ENCODE results near the gene TAB2. TPM values are rescaled to one million over a fixed set of nuclear protein-coding genes. Genes with fewer than 3 reads are reported as not detected.

Gene TAB2
- total RNA-seq, 1 donor from 2014 or later: 25.1 TPM

- H3K4me1 ChIP-seq (ENCODE audit: control insufficient read depth in 3 of 3, insufficient read depth in 3 of 3, low read length in 3 of 3): peaks cover 17 to 32% (median 28%) of the 10 kb centered on the region in 3 donors
- H3K27me3 ChIP-seq (ENCODE audit: control insufficient read depth in 3 of 3, insufficient read depth in 3 of 3, low read length in 3 of 3): peaks cover 15 to 31% (median 21%) of the 10 kb centered on the region in 3 donors
Observed at GRCh38 chr6:149449831-149450678, 132.5 kb downstream of the TAB2 start.

GRCh38 chr6:149450679-149451375 lies 133.3 kb downstream of the TAB2 start:
- H3K27ac ChIP-seq (ENCODE audit: low read depth, low read length): no peak overlapping the region
- peaks cover 15 to 24% (median 21%) of the 10 kb centered on the region in 3 donors for H3K27me3 ChIP-seq (ENCODE audit: control insufficient read depth in 3 of 3, insufficient read depth in 3 of 3, low read length in 3 of 3)
- peaks cover 19 to 37% (median 34%) of the 10 kb centered on the region in 3 donors for H3K4me1 ChIP-seq (ENCODE audit: control insufficient read depth in 3 of 3, insufficient read depth in 3 of 3, low read length in 3 of 3)
- H3K36me3 ChIP-seq (ENCODE audit: control insufficient read depth in 3 of 3, insufficient read depth in 3 of 3, low read length in 3 of 3): no peaks in the 10 kb centered on the region
- H3K4me3 ChIP-seq (ENCODE audit: low read length in 3 of 3): peak overlapping the region in 2 of 3 donors; percentile 54 to 60
- H3K9me3 ChIP-seq (ENCODE audit: control insufficient read depth in 3 of 3, low read length in 3 of 3): no peaks in the 10 kb centered on the region
- peak overlapping the region in 1 of 3 donors; percentile 57 for H3K9ac ChIP-seq (ENCODE audit: low read depth in 1 of 3, low read length in 3 of 3)

More at GRCh38 chr6:149449831-149450678, 132.5 kb downstream of the TAB2 start:
- no peaks in the 10 kb centered on the region for H3K9me3 ChIP-seq (ENCODE audit: control insufficient read depth in 3 of 3, low read length in 3 of 3)
- H3K9ac ChIP-seq (ENCODE audit: low read depth in 1 of 3, low read length in 3 of 3): peak overlapping the region in 1 of 3 donors; percentile 57
- no peaks in the 10 kb centered on the region for H3K36me3 ChIP-seq (ENCODE audit: control insufficient read depth in 3 of 3, insufficient read depth in 3 of 3, low read length in 3 of 3)
- peak overlapping the region in 2 of 3 donors; percentile 54 to 60 for H3K4me3 ChIP-seq (ENCODE audit: low read length in 3 of 3)
- H3K27ac ChIP-seq (ENCODE audit: low read depth, low read length): no peak overlapping the region

- Histone ChIP-seq H3K9ac (ENCODE audit: low read depth in 1 of 3, low read length in 3 of 3) (peak overlapping the region in 1 of 3 donors; percentile 57), H3K9me3 (ENCODE audit: control insufficient read depth in 3 of 3, low read length in 3 of 3) (no peaks in the 10 kb centered on the region), H3K4me3 (ENCODE audit: low read length in 3 of 3) (peak overlapping the region in 1 of 3 donors; percentile 54), H3K36me3 (ENCODE audit: control insufficient read depth in 3 of 3, insufficient read depth in 3 of 3, low read length in 3 of 3) (no peaks in the 10 kb centered on the region), H3K27me3 (ENCODE audit: control insufficient read depth in 3 of 3, insufficient read depth in 3 of 3, low read length in 3 of 3) (peaks cover 15 to 24% (median 21%) of the 10 kb centered on the region in 3 donors), H3K4me1 (ENCODE audit: control insufficient read depth in 3 of 3, insufficient read depth in 3 of 3, low read length in 3 of 3) (peaks cover 19 to 37% (median 34%) of the 10 kb centered on the region in 3 donors), H3K27ac (ENCODE audit: low read depth, low read length) (no peak overlapping the region)
Observed at GRCh38 chr6:149451376-149452036, 134.0 kb downstream of the TAB2 start.

- Histone ChIP-seq H3K9me3 (ENCODE audit: control insufficient read depth in 3 of 3, low read length in 3 of 3) (no peaks in the 10 kb centered on the region), H3K9ac (ENCODE audit: low read depth in 1 of 3, low read length in 3 of 3) (no peak overlapping the region), H3K27ac (ENCODE audit: low read depth, low read length) (no peak overlapping the region), H3K27me3 (ENCODE audit: control insufficient read depth in 3 of 3, insufficient read depth in 3 of 3, low read length in 3 of 3) (peaks cover 15 to 24% (median 17%) of the 10 kb centered on the region in 3 donors), H3K4me1 (ENCODE audit: control insufficient read depth in 3 of 3, insufficient read depth in 3 of 3, low read length in 3 of 3) (peaks cover 19 to 37% (median 34%) of the 10 kb centered on the region in 3 donors), H3K36me3 (ENCODE audit: control insufficient read depth in 3 of 3, insufficient read depth in 3 of 3, low read length in 3 of 3) (no peaks in the 10 kb centered on the region), H3K4me3 (ENCODE audit: low read length in 3 of 3) (no peak overlapping the region)
Observed at GRCh38 chr6:149452037-149452939, 134.8 kb downstream of the TAB2 start.

- no peaks in the 10 kb centered on the region for H3K9me3 ChIP-seq (ENCODE audit: control insufficient read depth in 3 of 3, low read length in 3 of 3)
- H3K36me3 ChIP-seq (ENCODE audit: control insufficient read depth in 3 of 3, insufficient read depth in 3 of 3, low read length in 3 of 3): no peaks in the 10 kb centered on the region
- peak overlapping the region; percentile 62 for H3K27ac ChIP-seq (ENCODE audit: low read depth, low read length)
- peaks cover 12 to 19% (median 16%) of the 10 kb centered on the region in 3 donors for H3K27me3 ChIP-seq (ENCODE audit: control insufficient read depth in 3 of 3, insufficient read depth in 3 of 3, low read length in 3 of 3)
- peak overlapping the region in 2 of 3 donors; percentile 48 to 63 for H3K9ac ChIP-seq (ENCODE audit: low read depth in 1 of 3, low read length in 3 of 3)
- H3K4me1 ChIP-seq (ENCODE audit: control insufficient read depth in 3 of 3, insufficient read depth in 3 of 3, low read length in 3 of 3): peaks cover 19 to 37% (median 34%) of the 10 kb centered on the region in 3 donors
- peak overlapping the region in 2 of 3 donors; percentile 6 to 14 for H3K4me3 ChIP-seq (ENCODE audit: low read length in 3 of 3)
Observed at GRCh38 chr6:149453597-149454345, 136.3 kb downstream of the TAB2 start.

- H3K27me3 ChIP-seq (ENCODE audit: control insufficient read depth in 3 of 3, insufficient read depth in 3 of 3, low read length in 3 of 3): peaks cover 8 to 16% (median 13%) of the 10 kb centered on the region in 3 donors
- peak overlapping the region; percentile 11 to 61 (median 50) for H3K4me3 ChIP-seq (ENCODE audit: low read length in 3 of 3)
- H3K27ac ChIP-seq (ENCODE audit: low read depth, low read length): peak overlapping the region; percentile 62
- H3K9ac ChIP-seq (ENCODE audit: low read depth in 1 of 3, low read length in 3 of 3): peak overlapping the region; percentile 48 to 69 (median 63)
- peaks cover 19 to 37% (median 34%) of the 10 kb centered on the region in 3 donors for H3K4me1 ChIP-seq (ENCODE audit: control insufficient read depth in 3 of 3, insufficient read depth in 3 of 3, low read length in 3 of 3)
- H3K36me3 ChIP-seq (ENCODE audit: control insufficient read depth in 3 of 3, insufficient read depth in 3 of 3, low read length in 3 of 3): no peaks in the 10 kb centered on the region
- H3K9me3 ChIP-seq (ENCODE audit: control insufficient read depth in 3 of 3, low read length in 3 of 3): no peaks in the 10 kb centered on the region
Observed at GRCh38 chr6:149454346-149454848, 136.9 kb downstream of the TAB2 start.

GRCh38 chr6:149455031-149455732 lies 137.7 kb downstream of the TAB2 start:
- Histone ChIP-seq H3K4me1 (ENCODE audit: control insufficient read depth in 3 of 3, insufficient read depth in 3 of 3, low read length in 3 of 3) (peaks cover 19 to 32% (median 32%) of the 10 kb centered on the region in 3 donors), H3K4me3 (ENCODE audit: low read length in 3 of 3) (peak overlapping the region in 2 of 3 donors; percentile 11 to 61)

More at GRCh38 chr6:149455031-149455732, 137.7 kb downstream of the TAB2 start:
- Histone ChIP-seq H3K27me3 (ENCODE audit: control insufficient read depth in 3 of 3, insufficient read depth in 3 of 3, low read length in 3 of 3) (peaks cover 6 to 15% (median 9%) of the 10 kb centered on the region in 3 donors), H3K9me3 (ENCODE audit: control insufficient read depth in 3 of 3, low read length in 3 of 3) (no peaks in the 10 kb centered on the region), H3K36me3 (ENCODE audit: control insufficient read depth in 3 of 3, insufficient read depth in 3 of 3, low read length in 3 of 3) (no peaks in the 10 kb centered on the region), H3K27ac (ENCODE audit: low read depth, low read length) (peak overlapping the region; percentile 62), H3K9ac (ENCODE audit: low read depth in 1 of 3, low read length in 3 of 3) (peak overlapping the region; percentile 48 to 69 (median 63))
